Measurements from ENCODE around the gene FDXACB1.

DNA sequence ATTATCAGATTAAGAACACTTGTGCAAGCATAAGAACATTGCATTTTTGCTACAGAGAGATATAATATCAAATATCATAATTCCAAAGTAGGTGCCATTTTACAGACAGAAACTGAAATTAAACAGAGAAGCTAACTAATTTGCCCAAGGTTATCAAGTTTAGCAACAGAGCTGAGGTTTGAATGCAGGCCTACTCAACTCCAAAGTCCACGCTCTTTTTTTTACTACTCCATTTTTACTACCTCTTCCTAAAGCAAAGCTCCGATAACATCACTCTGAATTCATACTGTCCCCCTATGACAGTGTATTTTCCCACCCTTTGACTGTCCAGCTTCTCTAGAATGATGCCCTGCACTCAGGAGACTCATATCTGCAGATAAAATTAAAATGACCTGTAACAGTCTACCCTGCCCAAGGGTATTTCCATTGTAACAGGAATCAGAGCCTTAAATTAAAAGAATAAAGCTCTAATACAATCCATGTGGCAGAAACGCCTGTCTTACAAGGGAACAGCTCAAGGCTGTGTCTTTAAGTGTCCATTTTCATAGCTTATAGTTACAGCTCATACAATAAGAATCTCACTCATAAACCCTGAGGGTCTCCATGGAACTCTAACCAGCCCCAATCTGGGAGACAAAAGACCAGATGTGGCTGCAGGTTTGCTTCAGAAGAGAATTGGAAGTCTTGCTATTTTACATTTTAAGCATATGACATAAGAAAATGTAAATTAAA is 44.4 kb downstream of the FDXACB1 start:
- TF ChIP-seq, protein P1, sequence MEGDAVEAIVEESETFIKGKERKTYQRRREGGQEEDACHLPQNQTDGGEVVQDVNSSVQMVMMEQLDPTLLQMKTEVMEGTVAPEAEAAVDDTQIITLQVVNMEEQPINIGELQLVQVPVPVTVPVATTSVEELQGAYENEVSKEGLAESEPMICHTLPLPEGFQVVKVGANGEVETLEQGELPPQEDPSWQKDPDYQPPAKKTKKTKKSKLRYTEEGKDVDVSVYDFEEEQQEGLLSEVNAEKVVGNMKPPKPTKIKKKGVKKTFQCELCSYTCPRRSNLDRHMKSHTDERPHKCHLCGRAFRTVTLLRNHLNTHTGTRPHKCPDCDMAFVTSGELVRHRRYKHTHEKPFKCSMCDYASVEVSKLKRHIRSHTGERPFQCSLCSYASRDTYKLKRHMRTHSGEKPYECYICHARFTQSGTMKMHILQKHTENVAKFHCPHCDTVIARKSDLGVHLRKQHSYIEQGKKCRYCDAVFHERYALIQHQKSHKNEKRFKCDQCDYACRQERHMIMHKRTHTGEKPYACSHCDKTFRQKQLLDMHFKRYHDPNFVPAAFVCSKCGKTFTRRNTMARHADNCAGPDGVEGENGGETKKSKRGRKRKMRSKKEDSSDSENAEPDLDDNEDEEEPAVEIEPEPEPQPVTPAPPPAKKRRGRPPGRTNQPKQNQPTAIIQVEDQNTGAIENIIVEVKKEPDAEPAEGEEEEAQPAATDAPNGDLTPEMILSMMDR (IDR thresholded peaks at IDR 0.05; ENCODE audit: low read depth, low read length, missing input control) = no peak
- TF ChIP-seq, protein P2, sequence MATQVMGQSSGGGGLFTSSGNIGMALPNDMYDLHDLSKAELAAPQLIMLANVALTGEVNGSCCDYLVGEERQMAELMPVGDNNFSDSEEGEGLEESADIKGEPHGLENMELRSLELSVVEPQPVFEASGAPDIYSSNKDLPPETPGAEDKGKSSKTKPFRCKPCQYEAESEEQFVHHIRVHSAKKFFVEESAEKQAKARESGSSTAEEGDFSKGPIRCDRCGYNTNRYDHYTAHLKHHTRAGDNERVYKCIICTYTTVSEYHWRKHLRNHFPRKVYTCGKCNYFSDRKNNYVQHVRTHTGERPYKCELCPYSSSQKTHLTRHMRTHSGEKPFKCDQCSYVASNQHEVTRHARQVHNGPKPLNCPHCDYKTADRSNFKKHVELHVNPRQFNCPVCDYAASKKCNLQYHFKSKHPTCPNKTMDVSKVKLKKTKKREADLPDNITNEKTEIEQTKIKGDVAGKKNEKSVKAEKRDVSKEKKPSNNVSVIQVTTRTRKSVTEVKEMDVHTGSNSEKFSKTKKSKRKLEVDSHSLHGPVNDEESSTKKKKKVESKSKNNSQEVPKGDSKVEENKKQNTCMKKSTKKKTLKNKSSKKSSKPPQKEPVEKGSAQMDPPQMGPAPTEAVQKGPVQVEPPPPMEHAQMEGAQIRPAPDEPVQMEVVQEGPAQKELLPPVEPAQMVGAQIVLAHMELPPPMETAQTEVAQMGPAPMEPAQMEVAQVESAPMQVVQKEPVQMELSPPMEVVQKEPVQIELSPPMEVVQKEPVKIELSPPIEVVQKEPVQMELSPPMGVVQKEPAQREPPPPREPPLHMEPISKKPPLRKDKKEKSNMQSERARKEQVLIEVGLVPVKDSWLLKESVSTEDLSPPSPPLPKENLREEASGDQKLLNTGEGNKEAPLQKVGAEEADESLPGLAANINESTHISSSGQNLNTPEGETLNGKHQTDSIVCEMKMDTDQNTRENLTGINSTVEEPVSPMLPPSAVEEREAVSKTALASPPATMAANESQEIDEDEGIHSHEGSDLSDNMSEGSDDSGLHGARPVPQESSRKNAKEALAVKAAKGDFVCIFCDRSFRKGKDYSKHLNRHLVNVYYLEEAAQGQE (IDR thresholded peaks at IDR 0.05) = no peak
- TF ChIP-seq GABPA (IDR thresholded peaks at IDR 0.05 in 1 of 2, conservative IDR thresholded peaks at IDR 0.05 in 1 of 2) (no peak), SP1 (IDR thresholded peaks at IDR 0.05) (no peak), HNF4G (IDR thresholded peaks at IDR 0.05) (peak; percentile 63), FOXA1 (IDR thresholded peaks at IDR 0.05) (no peak), TAF1 (conservative IDR thresholded peaks at IDR 0.05) (no peak)
- TF ChIP-seq, protein P3, sequence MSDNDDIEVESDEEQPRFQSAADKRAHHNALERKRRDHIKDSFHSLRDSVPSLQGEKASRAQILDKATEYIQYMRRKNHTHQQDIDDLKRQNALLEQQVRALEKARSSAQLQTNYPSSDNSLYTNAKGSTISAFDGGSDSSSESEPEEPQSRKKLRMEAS (IDR thresholded peaks at IDR 0.05) = no peak
- TF ChIP-seq, protein P4, sequence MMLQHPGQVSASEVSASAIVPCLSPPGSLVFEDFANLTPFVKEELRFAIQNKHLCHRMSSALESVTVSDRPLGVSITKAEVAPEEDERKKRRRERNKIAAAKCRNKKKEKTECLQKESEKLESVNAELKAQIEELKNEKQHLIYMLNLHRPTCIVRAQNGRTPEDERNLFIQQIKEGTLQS (IDR thresholded peaks at IDR 0.05) = no peak

All from liver (tissue), 3 donors.